ENCODE measurements around the gene PDGFB.

PDGFB gene

GRCh38 chr22:39244496-39245129 lies at the start of gene PDGFB:
Gene PDGFB, minus strand, starts transcription at chr22:39244982. Its CDS starts 1,019 bp downstream, at chr22:39243963.
- TF ChIP-seq CTCF (IDR thresholded peaks at IDR 0.05; ENCODE audit: borderline replicate concordance, control extremely low read depth, extremely low read depth, insufficient read depth, missing control alignments), result no peak
- in situ Hi-C loops (cut with MboI; ENCODE audit: low sequenced_read_pairs, unreplicated experiment), result no loop called here
- no peak for DNase-seq (ENCODE audit: low spot score)

- DNase-seq (ENCODE audit: low spot score), result no peak
- no peak for TF ChIP-seq CTCF (IDR thresholded peaks at IDR 0.05; ENCODE audit: borderline replicate concordance, control extremely low read depth, extremely low read depth, insufficient read depth, missing control alignments)
- in situ Hi-C loops (cut with MboI; ENCODE audit: low sequenced_read_pairs, unreplicated experiment), result no loop called here
These were observed 49.1 kb upstream of the PDGFB start for GRCh38 chr22:39293766-39294368.

GRCh38 chr22:39292561-39293074 lies 47.8 kb upstream of the PDGFB start:
- no peak for DNase-seq (ENCODE audit: low spot score)
- in situ Hi-C loops (cut with MboI; ENCODE audit: low sequenced_read_pairs, unreplicated experiment), result no loop called here
- no peak for TF ChIP-seq CTCF (IDR thresholded peaks at IDR 0.05; ENCODE audit: borderline replicate concordance, control extremely low read depth, extremely low read depth, insufficient read depth, missing control alignments)

GRCh38 chr22:39292031-39292462 lies 47.3 kb upstream of the PDGFB start:
- no peak for DNase-seq (ENCODE audit: low spot score)
- TF ChIP-seq CTCF (IDR thresholded peaks at IDR 0.05; ENCODE audit: borderline replicate concordance, control extremely low read depth, extremely low read depth, insufficient read depth, missing control alignments), result no peak
- in situ Hi-C loops (cut with MboI; ENCODE audit: low sequenced_read_pairs, unreplicated experiment), result no loop called here

- in situ Hi-C loops (cut with MboI; ENCODE audit: low sequenced_read_pairs, unreplicated experiment), result no loop called here
- no peak for DNase-seq (ENCODE audit: low spot score)
- TF ChIP-seq CTCF (IDR thresholded peaks at IDR 0.05; ENCODE audit: borderline replicate concordance, control extremely low read depth, extremely low read depth, insufficient read depth, missing control alignments), result no peak
These were observed 46.7 kb upstream of the PDGFB start for GRCh38 chr22:39291523-39291922.

GRCh38 chr22:39290724-39291161 lies 46.0 kb upstream of the PDGFB start:
- in situ Hi-C loops (cut with MboI; ENCODE audit: low sequenced_read_pairs, unreplicated experiment), result no loop called here
- TF ChIP-seq CTCF (IDR thresholded peaks at IDR 0.05; ENCODE audit: borderline replicate concordance, control extremely low read depth, extremely low read depth, insufficient read depth, missing control alignments), result no peak
- no peak for DNase-seq (ENCODE audit: low spot score)

All from GM13976 (cell line).